ENCODE measurements around the gene SHE.
"Not testable (repeated sequence)": the region's sequence is repeated elsewhere in the genome, so short reads cannot be mapped to it uniquely, and the experiment has no call there.

GRCh38 chr1:154486756-154487155 lies 15.5 kb downstream of the SHE start:
- not testable (repeated sequence) for TF ChIP-seq CTCF (IDR thresholded peaks at IDR 0.05; ENCODE audit: low read length); EZH2 (optimal IDR thresholded peaks at IDR 0.05; ENCODE audit: low read depth, low read length); EZH2phosphoT487 (IDR thresholded peaks at IDR 0.05; ENCODE audit: low read length)
